Epidermal melanocyte (primary cell): ENCODE results near the gene DPEP1.
"Not testable (repeated sequence)": the region's sequence is repeated elsewhere in the genome, so short reads cannot be mapped to it uniquely, and the experiment has no call there.

Experiments used
- DNase-seq: peaks from one replicate; pipeline ENCODE4 v3.0.0; 2011; ENCODE audit warnings: low spot score; ENCODE audit not compliant: insufficient read length

Gene DPEP1

GRCh38 chr16:89618109-89618998, 4.9 kb downstream of the DPEP1 start:
- DNase-seq = no peak

- DNase-seq = no peak
These were observed 6.4 kb downstream of the DPEP1 start for GRCh38 chr16:89619840-89620239.

- no peak for DNase-seq
These were observed 7.0 kb downstream of the DPEP1 start for GRCh38 chr16:89620406-89620841.

- no peak for DNase-seq
These were observed 7.8 kb downstream of the DPEP1 start for GRCh38 chr16:89621136-89621697.

- no peak for DNase-seq
These were observed 8.4 kb downstream of the DPEP1 start for GRCh38 chr16:89621698-89622409.

GRCh38 chr16:89623511-89624261, 10.2 kb downstream of the DPEP1 start:
- peak; percentile 81 for DNase-seq

- no peak for DNase-seq
These were observed 11.6 kb downstream of the DPEP1 start for GRCh38 chr16:89624777-89625761.

GRCh38 chr16:89629827-89630610, 16.6 kb downstream of the DPEP1 start:
- DNase-seq = no peak

- DNase-seq = peak; percentile 82
These were observed 19.7 kb downstream of the DPEP1 start for GRCh38 chr16:89633064-89633631.

GRCh38 chr16:89634463-89635385, 21.3 kb downstream of the DPEP1 start:
- DNase-seq = not testable (repeated sequence)

- DNase-seq = no peak
These were observed 23.2 kb downstream of the DPEP1 start for GRCh38 chr16:89636663-89637062.

- no peak for DNase-seq
These were observed 23.9 kb downstream of the DPEP1 start for GRCh38 chr16:89637379-89637778.

GRCh38 chr16:89638455-89638854, 25.0 kb downstream of the DPEP1 start:
- no peak for DNase-seq

GRCh38 chr16:89639385-89639784, 25.9 kb downstream of the DPEP1 start:
- DNase-seq = no peak

- DNase-seq = no peak
These were observed 28.1 kb downstream of the DPEP1 start for GRCh38 chr16:89641458-89642119.

- no peak for DNase-seq
These were observed 29.1 kb downstream of the DPEP1 start for GRCh38 chr16:89642574-89642973.

GRCh38 chr16:89643769-89644300, 30.4 kb downstream of the DPEP1 start:
- no peak for DNase-seq
